ENCODE measurements around the gene FKBP6.

DNA sequence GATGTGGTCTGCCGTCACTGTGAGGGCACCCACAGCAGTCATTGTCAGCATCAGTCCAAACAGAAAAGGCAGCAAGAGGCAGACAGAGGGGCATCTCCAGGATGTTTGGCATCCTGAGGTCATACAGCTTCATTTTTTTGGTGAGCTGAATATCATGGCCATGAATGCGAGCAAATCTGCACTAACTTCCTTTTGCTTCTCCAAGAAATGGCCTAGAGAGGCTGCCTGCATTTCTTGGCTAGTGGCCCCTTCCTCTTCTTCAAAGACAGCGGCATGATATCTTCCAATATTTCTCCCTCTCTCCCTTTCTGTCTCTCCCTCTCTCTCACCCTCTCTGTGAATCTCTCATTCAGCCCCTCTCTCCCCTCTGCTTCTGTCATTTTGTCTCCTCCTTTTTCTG is 24.8 kb downstream of the FKBP6 start:
- TF ChIP-seq EZH2 (optimal IDR thresholded peaks at IDR 0.05; ENCODE audit: low read depth, low read length) (no peak), CTCF (IDR thresholded peaks at IDR 0.05; ENCODE audit: low read length) (no peak), EZH2phosphoT487 (IDR thresholded peaks at IDR 0.05; ENCODE audit: low read length) (no peak)
